HL-60 (cell line): Measurements from ENCODE around the gene TDRD1.

ENCODE experiments used
- DNase-seq, 2 experiments: peaks; one replicate each; pipeline ENCODE4 v3.0.0-alpha.2; 2010 to 2020; ENCODE audit warnings: low read depth in 1 of 2, low spot score in 1 of 2
- H3K27ac ChIP-seq: fragments of 250-450 bp; sonication (Bioruptor Pico); replicated peaks from 2 replicates; pipeline ENCODE4 v1.5.1; 2020; ENCODE audit warnings: mild to moderate bottlenecking, moderate library complexity
- H3K27me3 ChIP-seq: fragments of 250-450 bp; sonication (Bioruptor Pico); 2 replicates; pipeline ENCODE4 v1.5.1; 2021; ENCODE audit warnings: mild to moderate bottlenecking, moderate library complexity; ENCODE audit not compliant: insufficient read depth, poor library complexity, severe bottlenecking
- H3K4me3 ChIP-seq: replicated peaks from 2 replicates; pipeline ENCODE4 v1.5.1; 2011; ENCODE audit warnings: mild to moderate bottlenecking, control low read depth, low read length; ENCODE audit not compliant: insufficient read depth
- CTCF ChIP-seq: IDR thresholded peaks from one replicate; pipeline ENCODE4 v1.5.1; 2011; ENCODE audit warnings: low read length, control low read depth, inconsistent platforms; ENCODE audit not compliant: insufficient read depth
- GABPA ChIP-seq: IDR thresholded peaks from 2 replicates; pipeline ENCODE4 v1.6.1; 2012; ENCODE audit warnings: low read depth
- POLR2AphosphoS5 ChIP-seq: IDR thresholded peaks from 2 replicates; pipeline ENCODE4 v1.6.1; 2012; ENCODE audit warnings: low read depth
- REST ChIP-seq: IDR thresholded peaks from 2 replicates; pipeline ENCODE4 v1.6.1; 2012; ENCODE audit warnings: low read depth; ENCODE audit not compliant: insufficient replicate concordance
- SPI1 ChIP-seq: IDR thresholded peaks from 2 replicates; pipeline ENCODE4 v1.6.1; 2012; ENCODE audit warnings: low read depth, mild to moderate bottlenecking, borderline replicate concordance

Gene TDRD1

GRCh38 chr10:114179747-114180146 lies 594 bp downstream of the TDRD1 start:
- Histone ChIP-seq H3K27me3 (no peaks in the 10 kb centered on the region), H3K4me3 (no peak overlapping the region), H3K27ac (no peak overlapping the region)
- DNase-seq = no peak
- TF ChIP-seq SPI1 (no peak), POLR2AphosphoS5 (no peak), CTCF (no peak)

- TF ChIP-seq REST (no peak), CTCF (no peak), POLR2AphosphoS5 (no peak), GABPA (no peak), SPI1 (no peak)
- DNase-seq = no peak
- no peak overlapping the region for H3K4me3 ChIP-seq
- no peak overlapping the region for H3K27ac ChIP-seq
- H3K27me3 ChIP-seq = no peaks in the 10 kb centered on the region
These were observed 1.8 kb downstream of the TDRD1 start for GRCh38 chr10:114180937-114181336.

- H3K27ac ChIP-seq = no peak overlapping the region
- H3K27me3 ChIP-seq = peaks cover 1% of the 10 kb centered on the region
- no peak overlapping the region for H3K4me3 ChIP-seq
- TF ChIP-seq SPI1 (no peak), GABPA (no peak)
- no peak for DNase-seq
These were observed 2.8 kb downstream of the TDRD1 start for GRCh38 chr10:114181971-114182370.

- peaks cover 5% of the 10 kb centered on the region for H3K27me3 ChIP-seq
- no peak for DNase-seq
- TF ChIP-seq CTCF (no peak), REST (no peak), GABPA (no peak), SPI1 (no peak), POLR2AphosphoS5 (no peak)
- no peak overlapping the region for H3K27ac ChIP-seq
- H3K4me3 ChIP-seq = no peak overlapping the region
These were observed 4.4 kb downstream of the TDRD1 start for GRCh38 chr10:114183563-114183962.
